T-helper 2 cell (primary cell): Measurements from ENCODE around the gene AKR1E2.

Experiments used
- DNase-seq, 5 experiments: peaks; one replicate each; pipeline versions ENCODE4 v3.0.0 to v3.0.0-alpha.2; 2012 to 2022
- total RNA-seq, 2 donors: gene quantifications; one replicate each; lab custom pipeline; 2026; lab: John Stamatoyannopoulos, UW

The AKR1E2 gene
- 5.3 to 11.2 reads per million in 2 donors for total RNA-seq

GRCh38 chr10:4825868-4826791 is at the start of gene AKR1E2:
TSS of gene AKR1E2 (plus strand) at chr10:4826207. CDS start at chr10:4826325, 118 bp downstream.
- peak; percentile 53 to 97 (median 60) for DNase-seq

GRCh38 chr10:4776234-4776638 is 49.8 kb upstream of the AKR1E2 start:
- peak in 1 of 5 experiments; percentile 42 for DNase-seq

- no peak for DNase-seq
Observed at GRCh38 chr10:4778761-4779160, 47.2 kb upstream of the AKR1E2 start.

GRCh38 chr10:4780091-4780490 is 45.9 kb upstream of the AKR1E2 start:
- no peak for DNase-seq

GRCh38 chr10:4780782-4781181 is 45.2 kb upstream of the AKR1E2 start:
- DNase-seq, result no peak

- no peak for DNase-seq
Observed at GRCh38 chr10:4781955-4782354, 44.1 kb upstream of the AKR1E2 start.

GRCh38 chr10:4784667-4785333 is 41.2 kb upstream of the AKR1E2 start:
- DNase-seq, result no peak

GRCh38 chr10:4786043-4786839 is 39.8 kb upstream of the AKR1E2 start:
- no peak for DNase-seq

- DNase-seq, result no peak
Observed at GRCh38 chr10:4790045-4790444, 36.0 kb upstream of the AKR1E2 start.

- DNase-seq, result no peak
Observed at GRCh38 chr10:4790922-4791321, 35.1 kb upstream of the AKR1E2 start.

- no peak for DNase-seq
Observed at GRCh38 chr10:4792381-4792780, 33.6 kb upstream of the AKR1E2 start.

- DNase-seq, result no peak
Observed at GRCh38 chr10:4801405-4801804, 24.6 kb upstream of the AKR1E2 start.

- no peak for DNase-seq
Observed at GRCh38 chr10:4802711-4803487, 23.1 kb upstream of the AKR1E2 start.

GRCh38 chr10:4803822-4804221 is 22.2 kb upstream of the AKR1E2 start:
- DNase-seq, result no peak

- no peak for DNase-seq
Observed at GRCh38 chr10:4804465-4804864, 21.5 kb upstream of the AKR1E2 start.

GRCh38 chr10:4806534-4806933 is 19.5 kb upstream of the AKR1E2 start:
- DNase-seq, result no peak

GRCh38 chr10:4807761-4808507 is 18.1 kb upstream of the AKR1E2 start:
- DNase-seq, result no peak

GRCh38 chr10:4809156-4809555 is 16.9 kb upstream of the AKR1E2 start:
- DNase-seq, result no peak

- no peak for DNase-seq
Observed at GRCh38 chr10:4810092-4810491, 15.9 kb upstream of the AKR1E2 start.

- DNase-seq, result no peak
Observed at GRCh38 chr10:4812046-4812445, 14.0 kb upstream of the AKR1E2 start.

GRCh38 chr10:4813023-4813422 is 13.0 kb upstream of the AKR1E2 start:
- DNase-seq, result no peak
